Superior temporal gyrus (tissue), 1 donor: ENCODE measurements around the gene KYNU.
"Not testable (repeated sequence)": the region's sequence is repeated elsewhere in the genome, so short reads cannot be mapped to it uniquely, and the experiment has no call there.

Experiments used
- DNase-seq: peaks from one replicate; pipeline ENCODE4 v3.0.0-alpha.2; 2016; ENCODE audit errors: extremely low spot score

KYNU gene

GRCh38 chr2:142877216-142877838 lies at the start of gene KYNU:
Gene KYNU, plus strand, starts transcription at chr2:142877664. Its CDS starts 7,704 bp downstream, at chr2:142885368.
- no peak for DNase-seq

- DNase-seq = no peak
These were observed 43.4 kb upstream of the KYNU start for GRCh38 chr2:142834021-142834420.

GRCh38 chr2:142840436-142840835 lies 37.0 kb upstream of the KYNU start:
- DNase-seq = no peak

DNA sequence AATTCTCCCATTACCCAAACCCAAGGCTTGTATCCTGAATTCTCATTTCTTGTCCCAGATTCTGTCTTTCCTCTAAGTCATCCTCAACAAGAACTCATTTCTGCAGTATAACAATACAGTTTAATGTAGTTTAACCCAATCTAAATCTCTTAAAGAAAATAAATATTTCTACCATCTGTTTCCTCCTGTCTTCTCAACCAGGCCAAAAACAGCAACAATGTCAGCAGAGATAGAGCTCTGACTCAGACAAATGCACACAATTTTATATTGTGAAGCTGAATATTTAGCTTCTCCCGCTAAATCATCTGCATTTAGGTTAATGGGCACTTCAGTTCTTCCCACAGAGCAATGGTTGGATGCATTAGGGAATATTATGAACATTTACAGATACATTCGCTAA lies 35.7 kb upstream of the KYNU start:
- DNase-seq = no peak

- no peak for DNase-seq
These were observed 35.1 kb upstream of the KYNU start for GRCh38 chr2:142842369-142842768.

DNA sequence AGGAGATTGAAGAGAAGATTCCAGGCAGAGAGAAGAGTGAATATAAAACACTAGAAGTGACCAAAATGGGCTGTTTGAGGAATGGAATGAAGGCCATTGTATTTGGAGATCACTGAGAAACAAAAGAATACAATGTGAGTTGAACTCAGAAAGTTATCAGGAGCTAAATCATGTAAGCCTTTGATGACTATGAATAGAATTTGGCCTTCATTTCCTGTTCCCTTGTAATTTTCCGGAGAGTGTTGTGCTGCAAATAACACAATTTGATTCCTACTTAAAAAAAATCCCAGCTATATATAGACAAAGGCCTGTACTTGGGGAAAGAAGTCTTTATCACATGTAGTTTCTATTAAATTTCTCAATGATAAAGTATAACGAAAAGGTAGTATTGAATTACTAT lies 33.7 kb upstream of the KYNU start:
- DNase-seq = no peak

GRCh38 chr2:142848023-142848606 lies 29.3 kb upstream of the KYNU start:
- no peak for DNase-seq

DNA sequence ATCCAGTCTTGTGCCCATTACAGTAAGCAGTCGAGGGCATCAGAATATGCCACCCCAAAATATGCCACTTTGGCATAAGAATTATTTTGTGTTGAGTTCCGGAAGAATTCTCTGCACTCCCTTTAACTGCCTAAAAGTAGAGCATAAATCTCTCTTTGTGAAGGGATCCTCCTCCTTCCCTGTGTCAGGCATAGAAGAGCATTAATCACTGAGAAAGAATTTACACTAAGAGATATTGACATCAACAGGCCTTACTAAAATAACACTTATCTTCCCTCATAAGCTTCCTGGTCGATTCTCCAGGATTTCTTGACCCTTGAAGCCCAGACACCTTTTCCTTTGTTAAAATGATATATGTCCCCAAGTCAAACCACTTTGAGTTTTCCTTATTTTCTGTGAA lies 27.6 kb upstream of the KYNU start:
- DNase-seq = no peak

DNA sequence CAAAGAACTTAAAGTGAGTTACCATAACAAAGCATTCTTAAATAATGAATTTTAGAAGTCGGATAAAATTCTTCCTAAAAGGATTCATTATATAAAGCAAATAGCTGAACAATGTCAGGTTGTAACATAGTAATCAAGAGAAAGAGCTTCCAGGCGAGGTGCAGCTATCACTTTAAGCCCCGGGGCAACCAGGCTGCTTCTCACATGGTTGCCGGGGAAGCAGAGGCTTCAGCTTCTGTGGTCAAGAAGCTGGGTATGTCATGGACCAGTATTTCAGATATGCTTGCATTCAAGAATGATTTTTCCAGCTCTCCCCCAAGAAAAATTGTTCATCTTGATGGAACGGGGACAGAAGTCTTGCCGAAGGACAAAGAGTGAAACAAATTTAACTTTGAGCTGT lies 23.6 kb upstream of the KYNU start:
- DNase-seq = no peak

- no peak for DNase-seq
These were observed 20.0 kb upstream of the KYNU start for GRCh38 chr2:142857256-142858164.

GRCh38 chr2:142858961-142859360 lies 18.5 kb upstream of the KYNU start:
- no peak for DNase-seq

- DNase-seq = no peak
These were observed 15.2 kb upstream of the KYNU start for GRCh38 chr2:142862299-142862698.

- DNase-seq = no peak
These were observed 14.6 kb upstream of the KYNU start for GRCh38 chr2:142862847-142863246.

DNA sequence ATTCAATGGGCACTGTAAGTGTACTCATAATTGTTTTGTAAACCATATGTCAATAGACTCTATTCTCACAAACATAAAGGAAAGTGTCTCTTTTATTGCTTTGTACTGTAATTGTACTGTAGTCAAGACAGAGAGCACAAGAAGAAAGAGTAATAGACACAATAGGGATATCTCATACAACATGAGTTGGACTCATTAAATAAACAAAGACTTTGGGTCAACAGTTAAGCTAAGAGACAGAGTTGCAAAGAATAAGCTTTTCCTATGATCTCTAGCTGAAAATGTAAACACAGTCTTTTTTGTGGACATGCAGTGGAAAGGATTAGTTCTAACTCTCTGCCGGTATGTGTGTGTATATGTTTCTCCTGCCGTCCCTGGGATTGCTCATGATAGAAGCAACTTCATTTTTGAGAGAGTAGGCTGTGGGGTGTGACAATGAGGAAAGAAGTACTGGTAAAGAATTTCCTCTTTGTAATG lies 13.9 kb upstream of the KYNU start:
- no peak for DNase-seq

GRCh38 chr2:142864605-142865004 lies 12.9 kb upstream of the KYNU start:
- not testable (repeated sequence) for DNase-seq

- DNase-seq = no peak
These were observed 11.5 kb upstream of the KYNU start for GRCh38 chr2:142865924-142866323.

GRCh38 chr2:142866426-142866825 lies 11.0 kb upstream of the KYNU start:
- no peak for DNase-seq

DNA sequence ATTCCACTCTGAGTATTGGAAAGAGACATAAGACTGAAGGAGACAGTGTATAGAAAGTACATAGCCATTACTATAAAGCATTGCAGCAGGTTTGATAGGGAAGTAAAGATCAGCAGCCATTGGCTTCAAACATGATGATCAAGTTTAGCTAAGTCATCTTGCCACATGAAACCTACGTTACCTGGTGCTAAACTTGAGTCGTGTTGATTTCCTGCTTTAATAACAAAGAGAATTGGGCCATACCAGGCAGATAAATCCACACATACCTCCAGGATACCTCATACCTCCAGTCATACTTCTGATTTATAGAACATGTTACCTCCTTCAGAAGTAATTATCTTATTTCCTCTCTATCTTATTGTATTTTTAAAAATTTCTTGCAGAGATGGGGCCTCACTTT lies 10.3 kb upstream of the KYNU start:
- no peak for DNase-seq

DNA sequence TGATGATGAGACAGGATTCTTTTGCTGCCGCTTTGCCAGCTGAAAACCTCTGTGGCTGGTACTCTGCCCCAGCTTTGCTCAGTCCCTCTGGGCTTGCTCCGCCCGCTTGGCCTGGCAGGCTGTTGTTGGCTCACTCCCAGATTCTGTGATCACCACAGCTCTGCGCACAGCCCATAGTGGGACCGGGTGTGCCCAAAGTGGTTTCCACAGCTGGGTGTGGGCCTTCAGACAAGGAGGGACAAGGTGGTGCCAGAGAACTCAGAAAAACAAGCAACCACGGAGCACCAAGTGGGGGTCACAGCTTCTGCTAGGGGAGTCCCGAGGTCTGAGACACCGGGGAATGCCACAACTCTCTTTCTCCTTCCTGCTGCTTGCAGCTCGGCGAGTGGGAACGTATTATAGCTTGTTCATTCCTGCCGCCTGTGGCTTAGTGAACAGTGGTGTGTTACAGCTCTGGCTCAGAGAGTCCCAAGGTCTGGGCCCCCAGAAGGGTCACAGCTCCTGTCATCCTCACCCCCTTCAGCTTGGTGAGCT lies 9.2 kb upstream of the KYNU start:
- DNase-seq = no peak

DNA sequence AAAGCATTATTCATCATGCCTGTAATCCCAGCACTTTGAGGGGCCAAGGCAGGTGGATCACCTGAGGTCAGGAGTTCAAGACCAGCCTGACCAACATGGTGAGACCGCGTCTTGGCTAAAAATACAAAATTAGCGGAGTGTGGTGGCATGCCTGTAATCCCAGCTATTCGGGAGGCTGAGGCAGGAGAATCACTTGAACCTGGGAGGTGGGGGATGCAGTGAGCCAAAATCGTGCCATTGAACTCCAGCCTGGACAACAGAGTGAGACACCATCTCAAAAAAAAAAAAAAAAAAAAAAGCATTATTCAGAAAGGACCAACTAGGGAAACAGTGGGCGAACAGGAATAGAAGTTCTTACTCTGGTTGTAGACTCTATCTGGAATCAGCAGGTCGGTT lies 8.4 kb upstream of the KYNU start:
- DNase-seq = not testable (repeated sequence)

DNA sequence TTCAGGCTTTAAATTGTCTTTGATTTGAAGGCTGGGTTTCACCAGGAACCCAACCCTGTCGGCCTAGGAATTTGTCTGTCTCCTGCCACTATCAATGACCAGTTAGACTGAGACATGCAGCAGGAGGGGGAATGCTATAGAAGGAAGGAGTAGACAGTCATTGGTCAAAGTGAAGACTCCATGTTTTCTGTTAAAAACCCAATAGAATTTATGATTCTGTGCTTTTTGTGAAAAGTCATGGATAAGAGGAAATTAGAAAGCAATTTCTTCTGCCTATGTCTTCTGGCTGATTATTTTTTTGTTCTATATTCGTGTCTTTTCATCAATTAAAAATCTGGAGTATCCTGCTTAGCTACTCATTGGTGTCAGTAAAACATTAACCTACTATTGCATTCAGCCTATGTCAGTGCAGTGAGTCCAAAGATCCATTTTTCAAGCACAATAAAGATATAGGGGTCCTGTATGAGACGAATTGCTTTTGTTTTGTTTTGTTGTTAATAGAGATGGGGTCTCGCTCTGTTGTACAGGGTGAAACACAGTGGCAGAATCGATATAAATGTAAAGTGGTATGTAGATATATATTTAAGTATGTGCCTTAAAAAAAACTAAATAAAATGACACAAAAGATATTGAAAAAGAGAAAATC lies 7.9 kb upstream of the KYNU start:
- DNase-seq = no peak

DNA sequence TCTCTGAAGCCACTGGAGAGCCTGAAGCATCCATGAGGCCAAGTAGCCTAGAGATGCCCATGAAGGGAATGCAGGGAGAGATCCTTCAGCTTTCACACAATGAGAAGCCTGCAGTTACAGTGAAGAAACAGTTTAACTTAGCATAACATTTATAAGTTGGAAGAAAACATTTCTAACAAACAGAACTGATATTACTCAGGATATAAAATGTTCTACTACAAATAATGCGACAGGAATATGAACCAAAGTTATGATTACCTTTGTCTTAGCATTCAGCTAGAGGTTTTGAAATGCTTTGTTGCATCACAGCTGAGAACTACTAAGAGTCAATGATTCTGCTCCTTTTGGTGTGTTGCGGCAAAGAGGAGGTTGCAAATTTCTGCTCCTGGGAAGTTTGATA lies 6.9 kb upstream of the KYNU start:
- DNase-seq = no peak
